HepG2 (cell line): Measurements from ENCODE around the gene ZNF821. TPM values are rescaled to one million over a fixed set of nuclear protein-coding genes. Genes with fewer than 3 reads are reported as not detected.

Experiments used
- ATAC-seq: fragments of 200-7000 bp; cut with Tn5 transposase; 3 replicates; pipeline ENCODE4 v1.9.1; 2020; ENCODE audit warnings: mild to moderate bottlenecking, moderate library complexity
- BruUV-seq: library from RNA; stranded (reverse); fragments of 400-500 nt; replicated peaks from 2 replicates; lab custom pipeline; 2021; lab: Mats Ljungman, UMichigan
- CTCF ChIA-PET: fragments of 300-600 bp; formaldehyde crosslinking; extraction: SDS; loops from one replicate; lab custom pipeline; 2021; ENCODE audit warnings: low total read pairs, inconsistent platforms, low intra/inter-chr PET ratio; lab: Yijun Ruan, JAX
- POLR2A ChIA-PET: fragments of 350-600 bp; sonication (Branson Sonifier 250); formaldehyde crosslinking; loops from one replicate; lab custom pipeline; 2020; ENCODE audit warnings: antibody characterized with exemption, inconsistent platforms; lab: Yijun Ruan, JAX
- DNase-seq: peaks from one replicate; pipeline ENCODE4 v3.0.0-alpha.2; 2015; ENCODE audit warnings: low spot score
- FAIRE-seq: peaks from 3 replicates; lab custom pipeline; 2011; peaks lifted over from hg19 to GRCh38; lab: Jason Lieb, UNC
- H2AFZ ChIP-seq: one replicate; pipeline ENCODE4 v1.6.1; 2011; ENCODE audit warnings: low read length, inconsistent platforms
- H3K27ac ChIP-seq: fragments of 300-600 bp; 3 replicates; pipeline ENCODE4 v1.8.0; 2011; ENCODE audit warnings: mixed run types, mild to moderate bottlenecking, mixed read lengths, low read length, inconsistent platforms; ENCODE audit not compliant: insufficient read depth; ENCODE audit errors: extremely low read length
- H3K27me3 ChIP-seq, 2 experiments: fragments of 200-600 bp in 1 of 2; 2 replicates in 1 of 2; 3 replicates in 1 of 2; pipeline versions ENCODE4 v1.6.0 to v1.8.0; 2011; ENCODE audit warnings: low read length in 2 of 2, mild to moderate bottlenecking in 2 of 2, moderate library complexity in 2 of 2, inconsistent platforms in 1 of 2; ENCODE audit not compliant: insufficient read depth in 2 of 2, control insufficient read depth in 1 of 2
- H3K36me3 ChIP-seq, 2 experiments: fragments of 200-600 bp in 1 of 2; replicated peaks in 1 of 2; 2 replicates in 1 of 2; 3 replicates in 1 of 2; pipeline versions ENCODE4 v1.5.1 to v1.8.0; 2011; ENCODE audit warnings: low read length in 2 of 2, inconsistent platforms in 1 of 2; ENCODE audit not compliant: insufficient read depth in 2 of 2, control insufficient read depth in 1 of 2
- H3K4me1 ChIP-seq: 2 replicates; pipeline ENCODE4 v1.5.1; 2012; ENCODE audit warnings: low read length, inconsistent platforms; ENCODE audit not compliant: insufficient read depth
- H3K4me2 ChIP-seq: 2 replicates; pipeline ENCODE4 v1.6.0; 2011; ENCODE audit warnings: low read depth, low read length, inconsistent platforms
- H3K4me3 ChIP-seq, 3 experiments: fragments of 200-600 bp in 1 of 3; sonication (generic), shearing (Covaris generic) in 1 of 3; replicated peaks in 1 of 3; 2 replicates each; pipeline ENCODE4 v1.5.1; 2011 to 2016; ENCODE audit warnings: low read length in 3 of 3, inconsistent platforms in 2 of 3, low read depth in 2 of 3, mild to moderate bottlenecking in 2 of 3, control low read depth in 1 of 3, mixed read lengths in 1 of 3; ENCODE audit not compliant: insufficient read depth in 1 of 3
- H3K79me2 ChIP-seq: one replicate; pipeline ENCODE4 v1.6.1; 2011; ENCODE audit warnings: low read length, inconsistent platforms; ENCODE audit not compliant: insufficient read depth
- H3K9ac ChIP-seq: 2 replicates; pipeline ENCODE4 v1.6.0; 2011; ENCODE audit warnings: mild to moderate bottlenecking, low read depth, low read length, inconsistent platforms; ENCODE audit not compliant: insufficient read depth
- H3K9me3 ChIP-seq: 2 replicates; pipeline ENCODE4 v1.5.1; 2012; ENCODE audit warnings: mild to moderate bottlenecking, low read length
- H4K20me1 ChIP-seq: 2 replicates; pipeline ENCODE4 v1.6.0; 2011; ENCODE audit warnings: inconsistent platforms, mild to moderate bottlenecking, low read length, moderate library complexity; ENCODE audit not compliant: insufficient read depth
- FOXA3 ChIP-seq: IDR thresholded peaks from 2 replicates; pipeline ENCODE4 v1.6.1; 2016; ENCODE audit warnings: missing genetic modification reagents, missing compliant biosample characterization
- MATR3 ChIP-seq: sonication (generic); formaldehyde crosslinking; IDR thresholded peaks from 2 replicates; pipeline ENCODE4 v1.4.0; 2020; ENCODE audit warnings: missing genetic modification reagents
- RFX3 ChIP-seq: IDR thresholded peaks from 2 replicates; pipeline ENCODE4 v1.6.1; 2016; ENCODE audit warnings: missing biosample characterization, missing genetic modification reagents
- ZFP36 ChIP-seq: fragments of 150-350 bp; IDR thresholded peaks from 2 replicates; pipeline ENCODE4 v1.6.1; 2018; ENCODE audit warnings: borderline replicate concordance, low read length, low read depth; ENCODE audit not compliant: partially characterized antibody
- ZNF451 ChIP-seq: sonication (generic); formaldehyde crosslinking; IDR thresholded peaks from 2 replicates; pipeline ENCODE4 v1.5.0; 2020; ENCODE audit warnings: mild to moderate bottlenecking, missing genetic modification reagents
- WGBS: methylation state at CpG from one replicate; pipeline ENCODE4 v1.1.6; 2017; ENCODE audit warnings: low lambda C conversion rate; 5-methylcytosine and 5-hydroxymethylcytosine counted together
- in situ Hi-C: cut with HindIII; loops from 2 replicates; pipeline ENCODE4 v1.10.0; 2017; ENCODE audit warnings: low pct_unique_long_range_greater_than_20kb; ENCODE audit not compliant: extremely low pct_ligation_motif_present
- intact Hi-C: fragments of 100-400 bp; cut with micrococcal nuclease; formaldehyde crosslinking; loops from one replicate; pipeline ENCODE4 v1.10.0; 2022; ENCODE audit not compliant: unreplicated experiment
- polyA plus RNA-seq, 8 experiments: library from polyadenylated mRNA; depleted of rRNA in 3 of 8; stranded (reverse) in 7 of 8; unstranded in 1 of 8; fragments of >200 nt; fragmentation: Illumina TruSeq in 4 of 8; extraction: Trizol in 4 of 8; gene quantifications; 2 replicates each; pipeline versions ENCODE4 v1.2.1 to v1.2.3, GENCODE V29; 2011 to 2016; ENCODE audit warnings: low read depth in 4 of 8, missing spikeins in 1 of 8, mixed read lengths in 1 of 8; ENCODE audit not compliant: insufficient read depth in 1 of 8
- total RNA-seq, 5 experiments: library from RNA; depleted of rRNA; stranded (reverse); fragments of >200 nt; fragmentation: Illumina TruSeq; extraction: Trizol; gene quantifications; 2 replicates each; pipeline ENCODE4 v1.2.3, GENCODE V29; 2016; ENCODE audit warnings: low read depth in 1 of 5
- TF ChIP-seq, protein P1 (sequence below): sonication (generic); formaldehyde crosslinking; IDR thresholded peaks from 2 replicates; pipeline ENCODE4 v1.4.0; 2020; ENCODE audit warnings: missing genetic modification reagents

The ZNF821 gene
- total and polyA plus RNA-seq, 2 of the 13 experiments (the other 11 are each of a cell fraction or from before 2014, with no cell fraction given), result 7.0 to 9.1 TPM

DNA sequence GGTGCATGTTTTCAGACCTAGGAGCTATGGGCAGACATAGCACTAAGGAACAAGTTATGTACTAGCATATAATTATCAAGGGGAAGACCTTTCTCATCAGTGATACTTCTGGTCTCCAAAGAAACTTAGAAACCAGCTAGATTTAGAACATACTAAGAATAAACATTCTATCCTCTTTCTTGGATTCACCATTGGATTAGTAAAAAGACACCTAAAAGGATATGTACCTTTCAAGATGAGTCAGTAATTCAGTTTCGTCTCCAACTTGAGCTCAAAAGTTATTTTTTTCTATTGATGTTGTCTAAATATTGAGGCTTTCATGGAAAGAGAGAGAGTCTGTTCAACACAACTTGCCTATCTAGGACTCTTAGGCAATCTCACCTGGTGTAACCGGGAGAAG is 13.2 kb downstream of the ZNF821 start:
- FAIRE-seq (no peak), DNase-seq (no peak), ATAC-seq (no peak)
- ChIA-PET CTCF (no interaction called here), POLR2A (no interaction called here)
- Histone ChIP-seq H3K9me3 (no peaks in the 10 kb centered on the region), H3K27me3 (no peaks in the 10 kb centered on the region), H3K36me3 (peaks cover 7 to 22% of the 10 kb centered on the region in 2 experiments), H3K4me1 (no peaks in the 10 kb centered on the region), H3K4me3 (no peak overlapping the region), H4K20me1 (no peaks in the 10 kb centered on the region), H3K79me2 (no peaks in the 10 kb centered on the region), H3K27ac (no peak overlapping the region), H2AFZ (no peak overlapping the region), H3K4me2 (no peak overlapping the region), H3K9ac (no peak overlapping the region)
- intact Hi-C loops (no loop called here), in situ Hi-C loops (no loop called here)
- no peak for TF ChIP-seq RFX3 (CRISPR knock-in tag)
- TF ChIP-seq MATR3 (CRISPR knock-in tag), result no peak
- no peak for TF ChIP-seq ZFP36
- no peak for TF ChIP-seq ZNF451 (CRISPR knock-in tag)
- TF ChIP-seq, protein P1, sequence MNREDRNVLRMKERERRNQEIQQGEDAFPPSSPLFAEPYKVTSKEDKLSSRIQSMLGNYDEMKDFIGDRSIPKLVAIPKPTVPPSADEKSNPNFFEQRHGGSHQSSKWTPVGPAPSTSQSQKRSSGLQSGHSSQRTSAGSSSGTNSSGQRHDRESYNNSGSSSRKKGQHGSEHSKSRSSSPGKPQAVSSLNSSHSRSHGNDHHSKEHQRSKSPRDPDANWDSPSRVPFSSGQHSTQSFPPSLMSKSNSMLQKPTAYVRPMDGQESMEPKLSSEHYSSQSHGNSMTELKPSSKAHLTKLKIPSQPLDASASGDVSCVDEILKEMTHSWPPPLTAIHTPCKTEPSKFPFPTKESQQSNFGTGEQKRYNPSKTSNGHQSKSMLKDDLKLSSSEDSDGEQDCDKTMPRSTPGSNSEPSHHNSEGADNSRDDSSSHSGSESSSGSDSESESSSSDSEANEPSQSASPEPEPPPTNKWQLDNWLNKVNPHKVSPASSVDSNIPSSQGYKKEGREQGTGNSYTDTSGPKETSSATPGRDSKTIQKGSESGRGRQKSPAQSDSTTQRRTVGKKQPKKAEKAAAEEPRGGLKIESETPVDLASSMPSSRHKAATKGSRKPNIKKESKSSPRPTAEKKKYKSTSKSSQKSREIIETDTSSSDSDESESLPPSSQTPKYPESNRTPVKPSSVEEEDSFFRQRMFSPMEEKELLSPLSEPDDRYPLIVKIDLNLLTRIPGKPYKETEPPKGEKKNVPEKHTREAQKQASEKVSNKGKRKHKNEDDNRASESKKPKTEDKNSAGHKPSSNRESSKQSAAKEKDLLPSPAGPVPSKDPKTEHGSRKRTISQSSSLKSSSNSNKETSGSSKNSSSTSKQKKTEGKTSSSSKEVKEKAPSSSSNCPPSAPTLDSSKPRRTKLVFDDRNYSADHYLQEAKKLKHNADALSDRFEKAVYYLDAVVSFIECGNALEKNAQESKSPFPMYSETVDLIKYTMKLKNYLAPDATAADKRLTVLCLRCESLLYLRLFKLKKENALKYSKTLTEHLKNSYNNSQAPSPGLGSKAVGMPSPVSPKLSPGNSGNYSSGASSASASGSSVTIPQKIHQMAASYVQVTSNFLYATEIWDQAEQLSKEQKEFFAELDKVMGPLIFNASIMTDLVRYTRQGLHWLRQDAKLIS (CRISPR knock-in tag), result no peak
- TF ChIP-seq FOXA3 (CRISPR knock-in tag), result no peak
- no TSS peak for BruUV-seq
- WGBS, result 97% methylated on average over 2 of the region's 2 CpGs
